Femur (tissue), 1 donor: ENCODE results near the gene TIPARP.
"Not testable (repeated sequence)": the region's sequence is repeated elsewhere in the genome, so short reads cannot be mapped to it uniquely, and the experiment has no call there.

Source experiments
- DNase-seq: peaks from one replicate; pipeline ENCODE4 v3.0.0-alpha.2; 2017

The TIPARP gene

GRCh38 chr3:156676768-156677479 lies 2.5 kb downstream of the TIPARP start:
- DNase-seq: no peak

- no peak for DNase-seq
These were observed 3.1 kb downstream of the TIPARP start for GRCh38 chr3:156677536-156677935.

DNA sequence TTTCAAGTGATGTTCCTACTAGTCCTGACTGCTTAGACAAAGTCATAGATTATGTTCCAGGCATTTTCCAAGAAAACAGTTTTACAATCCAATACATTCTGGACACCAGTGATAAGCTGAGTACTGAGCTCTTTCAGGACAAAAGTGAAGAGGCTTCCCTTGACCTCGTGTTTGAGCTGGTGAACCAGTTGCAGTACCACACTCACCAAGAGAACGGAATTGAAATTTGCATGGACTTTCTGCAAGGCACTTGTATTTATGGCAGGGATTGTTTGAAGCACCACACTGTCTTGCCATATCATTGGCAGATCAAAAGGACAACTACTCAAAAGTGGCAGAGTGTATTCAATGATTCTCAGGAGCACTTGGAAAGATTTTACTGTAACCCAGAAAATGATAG lies 3.8 kb downstream of the TIPARP start:
- no peak for DNase-seq

DNA sequence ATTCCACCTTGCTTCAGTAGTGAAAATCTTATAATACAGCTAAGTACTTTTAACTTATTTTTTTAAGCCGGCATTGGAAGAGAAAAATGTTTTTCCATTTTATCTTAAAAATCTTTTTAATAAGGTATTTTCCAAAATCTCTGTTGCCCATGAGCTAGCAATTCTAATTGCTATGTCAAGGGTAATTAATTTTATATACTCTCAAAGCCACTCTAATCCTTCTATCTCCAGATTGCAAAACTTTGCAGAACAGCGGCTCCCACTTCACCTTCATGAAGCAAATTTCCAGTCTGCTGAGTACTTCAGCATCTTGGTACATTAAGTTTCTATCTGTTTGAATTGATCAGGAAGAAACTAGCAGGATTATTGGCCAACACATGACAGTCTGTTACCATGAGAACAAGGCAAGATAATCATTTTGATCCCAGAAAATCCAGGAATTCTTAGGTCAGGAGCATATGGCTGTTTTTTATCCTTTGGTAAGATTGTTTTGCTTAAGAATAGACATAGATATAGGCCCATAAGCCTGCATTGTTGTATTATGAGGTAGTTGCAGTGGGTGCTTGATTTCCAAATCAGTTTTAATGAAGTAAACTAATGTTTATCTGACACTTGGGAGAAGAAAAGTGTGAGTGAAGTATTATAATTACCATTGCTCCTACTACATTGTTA lies 6.0 kb downstream of the TIPARP start:
- no peak for DNase-seq

DNA sequence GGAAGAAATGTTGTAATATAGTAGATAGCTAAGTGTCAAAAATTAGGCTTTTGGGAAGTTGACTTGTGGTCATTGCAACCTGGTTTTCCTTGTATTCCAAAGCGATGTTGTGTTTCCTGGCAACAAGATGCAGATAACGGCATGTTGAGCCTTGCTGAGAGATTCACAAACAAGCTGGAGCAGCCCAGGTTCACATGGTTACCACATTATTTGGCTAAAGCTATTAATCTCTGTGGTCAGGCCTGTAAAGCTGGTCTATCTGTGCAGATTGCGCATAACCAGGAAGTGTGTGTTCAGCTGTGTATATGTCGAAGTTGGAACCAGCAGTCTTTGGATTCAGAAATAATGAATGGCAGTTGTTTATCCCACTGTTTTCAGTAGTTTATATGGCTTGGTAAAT lies 6.6 kb downstream of the TIPARP start:
- peak; percentile 40 for DNase-seq

DNA sequence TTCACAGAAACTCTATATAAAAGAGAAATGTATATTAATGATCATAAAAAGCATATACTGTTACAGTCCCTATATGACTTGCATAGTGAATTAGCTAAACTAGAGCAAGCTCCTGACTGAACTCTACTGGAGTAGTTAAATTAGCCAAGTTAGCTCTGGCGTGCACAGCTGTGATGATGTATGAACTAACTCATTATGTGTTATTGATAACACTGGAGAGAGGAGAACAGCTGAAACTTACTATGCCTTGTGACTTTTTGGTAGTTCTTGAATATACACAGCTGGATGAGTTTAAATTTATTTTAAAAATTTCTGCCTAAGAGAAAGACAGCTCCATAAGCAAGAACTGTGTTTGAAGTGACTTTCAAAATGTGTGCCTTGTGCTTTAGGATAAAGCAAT lies 8.1 kb downstream of the TIPARP start:
- no peak for DNase-seq

- no peak for DNase-seq
These were observed 8.6 kb downstream of the TIPARP start for GRCh38 chr3:156682963-156683362.

GRCh38 chr3:156685198-156685597 lies 10.8 kb downstream of the TIPARP start:
- DNase-seq: no peak

DNA sequence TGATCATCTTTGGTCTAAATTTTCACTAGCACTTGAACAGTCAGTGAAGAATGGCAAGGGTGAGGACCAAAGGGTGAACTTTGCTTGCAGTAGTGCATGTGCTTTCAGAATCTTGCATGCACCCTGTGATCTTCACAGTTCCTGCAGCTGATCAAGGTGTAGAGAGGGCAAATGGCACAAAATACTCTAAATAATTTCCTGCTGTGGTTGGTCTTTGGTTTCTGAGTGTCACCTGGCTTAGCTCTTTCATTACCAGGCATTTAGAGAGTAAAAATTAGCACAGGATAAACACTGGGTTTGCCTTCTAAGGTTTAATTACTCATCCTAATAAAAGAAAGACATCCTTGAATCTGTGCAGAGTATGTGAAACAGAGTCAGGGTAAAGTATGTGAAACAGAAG lies 11.4 kb downstream of the TIPARP start:
- no peak for DNase-seq

DNA sequence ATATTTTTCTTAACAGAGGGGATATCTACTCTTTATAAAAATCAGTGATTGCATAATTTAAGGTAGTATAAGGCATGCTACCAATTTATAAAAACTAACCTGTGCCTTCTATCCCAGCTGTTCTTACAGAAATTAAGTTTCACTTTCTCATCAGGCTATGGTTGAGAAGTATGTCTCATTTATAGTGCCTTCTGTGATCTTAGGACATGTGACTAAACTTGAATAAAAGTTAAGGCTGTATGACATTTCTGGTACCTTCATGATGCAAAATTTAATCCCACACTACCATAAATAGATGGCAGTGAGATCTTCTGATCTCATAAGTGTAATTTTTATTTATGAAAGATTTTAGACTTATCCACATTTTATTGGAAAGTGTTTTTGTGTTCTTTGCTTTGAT lies 12.6 kb downstream of the TIPARP start:
- no peak for DNase-seq

DNA sequence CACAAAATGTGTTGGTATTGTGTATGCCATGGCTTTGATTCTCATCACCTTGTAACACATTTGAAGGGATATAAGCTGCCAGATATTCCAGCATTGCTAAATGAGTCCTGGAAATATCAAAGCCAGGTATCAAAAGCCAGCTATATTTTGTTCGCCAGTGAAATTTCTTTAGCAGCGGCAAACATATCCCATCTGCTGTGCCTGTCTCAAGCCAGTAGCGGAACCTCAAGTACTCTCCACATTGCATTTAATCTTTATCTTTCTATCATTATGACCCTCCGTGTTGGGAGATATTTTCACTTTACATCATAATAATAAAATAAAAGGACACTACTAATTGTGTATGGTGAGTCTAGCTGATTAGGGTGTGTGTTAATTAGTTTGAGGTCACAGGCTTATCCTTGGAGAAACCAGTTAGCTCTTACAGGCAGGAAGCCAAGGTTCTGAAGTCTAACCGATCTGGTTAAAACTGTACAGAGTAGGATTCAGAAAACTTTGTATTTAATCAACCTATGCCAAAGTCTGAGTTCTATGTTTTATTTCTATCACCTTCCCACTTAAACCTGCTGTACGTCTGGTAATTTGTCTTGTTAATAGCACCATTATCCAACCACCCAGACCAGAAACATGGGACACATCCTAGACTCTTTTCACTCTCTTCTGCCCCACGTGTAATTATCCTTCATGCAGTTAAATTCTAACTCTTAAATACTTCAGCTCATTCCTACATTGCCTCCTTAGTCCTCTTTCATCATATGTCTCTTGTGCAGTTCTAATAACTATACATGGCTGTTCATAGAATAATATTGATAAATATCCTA lies 14.5 kb downstream of the TIPARP start:
- no peak for DNase-seq

- DNase-seq: no peak
These were observed 15.2 kb downstream of the TIPARP start for GRCh38 chr3:156689608-156690007.

DNA sequence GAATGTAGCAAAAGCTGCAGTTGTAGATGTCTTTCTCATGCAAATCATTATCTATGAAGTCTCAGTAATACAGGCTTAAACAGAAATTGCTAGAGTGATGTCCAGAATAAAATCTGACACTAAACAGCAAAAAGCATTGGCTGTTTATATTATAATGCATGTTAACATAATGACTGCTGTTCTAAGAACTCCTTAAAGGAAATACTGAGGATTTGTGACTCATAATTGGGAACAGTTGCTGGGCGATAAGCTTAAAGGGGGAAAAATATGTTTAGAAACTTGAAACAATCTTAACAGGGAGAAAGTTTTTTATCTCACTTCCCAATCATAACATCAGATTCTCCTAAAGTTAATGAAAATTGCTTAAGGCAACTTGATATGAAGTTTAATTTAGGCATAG lies 17.5 kb downstream of the TIPARP start:
- DNase-seq: no peak

DNA sequence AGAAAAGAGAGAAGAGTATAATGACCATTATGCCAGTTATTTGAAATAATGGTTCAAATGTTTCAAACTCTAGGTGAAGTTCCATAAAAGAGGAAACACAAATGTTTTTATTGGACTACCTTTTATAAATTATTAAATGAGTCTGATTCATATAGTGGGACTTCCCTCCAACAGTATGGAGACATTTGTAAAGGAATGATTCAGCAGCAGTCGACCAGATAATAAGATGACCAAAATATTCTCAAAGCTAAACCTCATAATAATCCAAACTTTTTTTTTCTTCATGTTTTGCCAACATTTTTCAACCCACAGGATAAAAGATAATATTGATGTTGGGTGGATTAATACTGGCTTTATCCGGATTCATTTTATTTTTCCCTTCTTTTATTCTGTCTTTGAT lies 18.8 kb downstream of the TIPARP start:
- no peak for DNase-seq

GRCh38 chr3:156694536-156694935 lies 20.1 kb downstream of the TIPARP start:
- DNase-seq: no peak

DNA sequence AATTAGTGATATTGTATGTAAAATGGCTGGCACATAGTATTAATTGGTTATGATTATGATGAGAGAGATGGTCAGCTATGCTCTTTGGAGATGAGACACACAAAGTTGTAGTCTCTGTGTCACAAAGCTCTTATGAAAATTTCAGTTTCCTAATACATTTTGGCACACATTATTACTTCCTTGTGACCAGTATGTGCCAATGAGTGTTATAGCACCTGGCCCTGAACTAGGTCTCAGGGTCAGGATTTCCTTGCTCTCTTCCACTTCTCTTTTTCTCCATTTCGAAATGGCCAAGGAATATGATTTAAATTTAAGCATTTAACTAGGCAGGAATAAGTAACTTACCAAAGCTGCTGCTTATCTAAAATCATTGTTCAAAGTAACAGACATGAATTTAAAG lies 28.0 kb downstream of the TIPARP start:
- no peak for DNase-seq

GRCh38 chr3:156704370-156705036 lies 30.1 kb downstream of the TIPARP start:
- DNase-seq: no peak

DNA sequence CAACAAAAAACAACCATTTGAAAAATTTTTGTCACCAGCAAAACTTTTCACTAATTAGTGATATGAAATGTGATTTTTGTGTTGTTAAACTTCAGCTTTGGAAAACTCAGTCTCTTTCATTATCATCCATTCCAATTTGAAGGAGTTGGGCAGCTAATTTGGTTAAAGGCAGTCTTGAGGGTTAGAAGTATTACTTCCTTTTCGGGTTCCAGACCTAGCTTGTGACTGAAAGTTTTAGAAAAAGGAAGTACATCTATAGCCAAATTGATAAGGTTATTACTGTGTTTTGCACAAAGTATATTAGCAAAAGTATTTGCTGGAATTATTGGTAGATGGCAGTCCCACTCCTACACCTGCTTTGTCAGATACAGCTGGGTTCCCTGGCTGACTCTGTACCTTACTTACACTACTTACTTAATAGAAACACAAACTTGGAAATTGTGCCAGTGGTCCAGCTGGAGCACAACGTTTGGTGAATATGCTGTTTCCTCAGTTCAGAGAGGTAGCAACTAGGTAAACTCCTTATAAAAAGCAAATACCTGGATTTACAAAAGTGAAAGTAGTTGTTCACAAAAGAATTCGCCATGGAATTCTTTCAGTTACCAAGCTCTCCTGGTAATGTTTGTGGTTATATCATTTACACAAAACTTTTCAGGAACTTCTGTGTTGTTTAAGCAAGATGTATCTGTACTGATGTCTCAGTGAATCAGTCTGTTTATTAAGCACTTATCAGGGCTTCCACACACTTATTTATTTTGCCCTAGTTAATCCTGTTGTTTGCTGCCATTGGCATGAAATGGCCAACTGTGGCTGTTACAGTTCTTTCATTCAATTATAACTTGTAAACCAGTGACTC lies 31.6 kb downstream of the TIPARP start:
- no peak for DNase-seq

GRCh38 chr3:156707588-156707987 lies 33.2 kb downstream of the TIPARP start:
- DNase-seq: no peak

GRCh38 chr3:156710429-156710828 lies 36.0 kb downstream of the TIPARP start:
- DNase-seq: no peak

DNA sequence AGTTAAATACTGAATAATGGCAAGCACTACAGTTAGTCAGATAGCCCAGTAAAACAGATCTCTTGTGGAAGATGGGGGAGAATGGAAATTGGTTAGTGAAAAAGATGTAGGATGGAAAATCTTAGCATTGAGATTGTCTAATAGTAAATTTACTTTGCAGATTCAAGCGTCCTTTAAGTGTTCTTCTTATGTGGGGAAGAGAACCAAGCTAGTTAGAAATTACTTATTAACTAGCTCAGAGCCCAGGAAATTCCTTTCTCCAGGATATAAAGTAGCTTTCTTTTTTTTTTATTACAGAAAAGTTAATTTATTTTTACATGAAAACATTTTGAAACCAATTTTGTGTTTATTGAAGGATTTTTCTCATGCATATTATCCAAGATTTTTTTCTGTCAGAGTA lies 36.7 kb downstream of the TIPARP start:
- no peak for DNase-seq

GRCh38 chr3:156711944-156712343 lies 37.6 kb downstream of the TIPARP start:
- DNase-seq: not testable (repeated sequence)
